ENCODE measurements around the gene CHST8. TPM values are rescaled to one million over a fixed set of nuclear protein-coding genes. Genes with fewer than 3 reads are reported as not detected.

The CHST8 gene
- polyA plus RNA-seq, 1 experiment, result not detected

DNA sequence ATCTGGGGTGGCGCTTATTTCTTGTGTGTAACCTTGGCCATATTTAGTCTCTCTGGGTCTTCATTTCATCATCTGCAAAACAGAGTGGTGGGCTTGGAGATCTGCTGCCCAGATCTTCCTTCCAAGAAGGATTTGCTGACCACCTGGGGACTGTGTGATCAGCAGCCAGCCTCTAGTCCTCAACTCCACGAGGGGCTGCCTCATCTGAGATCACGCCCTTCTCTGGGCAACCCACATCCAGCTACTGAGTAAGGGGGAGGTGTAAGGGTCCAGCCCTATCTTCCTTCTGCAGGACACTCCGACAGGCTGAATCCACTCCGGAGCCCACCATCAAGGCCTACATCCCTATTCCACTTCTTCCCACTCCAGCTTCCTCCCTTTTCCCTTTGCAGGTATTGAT, 57.9 kb downstream of the CHST8 start:
- POLR2A ChIA-PET, result no interaction called here
- CTCF ChIA-PET, result no interaction called here
- Histone ChIP-seq H3K27me3 (ENCODE audit: control insufficient read depth, insufficient read depth, low read length) (no peaks in the 10 kb centered on the region), H3K4me3 (ENCODE audit: low read depth, low read length) (no peak overlapping the region), H3K9me3 (ENCODE audit: control insufficient read depth, insufficient read depth, low read length) (no peaks in the 10 kb centered on the region; the same call in 1 of the 2 replicates), H3K27ac (ENCODE audit: low read depth, low read length) (no peak overlapping the region)
- TF ChIP-seq, protein P1, sequence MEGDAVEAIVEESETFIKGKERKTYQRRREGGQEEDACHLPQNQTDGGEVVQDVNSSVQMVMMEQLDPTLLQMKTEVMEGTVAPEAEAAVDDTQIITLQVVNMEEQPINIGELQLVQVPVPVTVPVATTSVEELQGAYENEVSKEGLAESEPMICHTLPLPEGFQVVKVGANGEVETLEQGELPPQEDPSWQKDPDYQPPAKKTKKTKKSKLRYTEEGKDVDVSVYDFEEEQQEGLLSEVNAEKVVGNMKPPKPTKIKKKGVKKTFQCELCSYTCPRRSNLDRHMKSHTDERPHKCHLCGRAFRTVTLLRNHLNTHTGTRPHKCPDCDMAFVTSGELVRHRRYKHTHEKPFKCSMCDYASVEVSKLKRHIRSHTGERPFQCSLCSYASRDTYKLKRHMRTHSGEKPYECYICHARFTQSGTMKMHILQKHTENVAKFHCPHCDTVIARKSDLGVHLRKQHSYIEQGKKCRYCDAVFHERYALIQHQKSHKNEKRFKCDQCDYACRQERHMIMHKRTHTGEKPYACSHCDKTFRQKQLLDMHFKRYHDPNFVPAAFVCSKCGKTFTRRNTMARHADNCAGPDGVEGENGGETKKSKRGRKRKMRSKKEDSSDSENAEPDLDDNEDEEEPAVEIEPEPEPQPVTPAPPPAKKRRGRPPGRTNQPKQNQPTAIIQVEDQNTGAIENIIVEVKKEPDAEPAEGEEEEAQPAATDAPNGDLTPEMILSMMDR (IDR thresholded peaks at IDR 0.05; ENCODE audit: low read depth, low read length), result no peak
- DNase-seq (ENCODE audit: low read depth, low spot score), result no peak

DNA sequence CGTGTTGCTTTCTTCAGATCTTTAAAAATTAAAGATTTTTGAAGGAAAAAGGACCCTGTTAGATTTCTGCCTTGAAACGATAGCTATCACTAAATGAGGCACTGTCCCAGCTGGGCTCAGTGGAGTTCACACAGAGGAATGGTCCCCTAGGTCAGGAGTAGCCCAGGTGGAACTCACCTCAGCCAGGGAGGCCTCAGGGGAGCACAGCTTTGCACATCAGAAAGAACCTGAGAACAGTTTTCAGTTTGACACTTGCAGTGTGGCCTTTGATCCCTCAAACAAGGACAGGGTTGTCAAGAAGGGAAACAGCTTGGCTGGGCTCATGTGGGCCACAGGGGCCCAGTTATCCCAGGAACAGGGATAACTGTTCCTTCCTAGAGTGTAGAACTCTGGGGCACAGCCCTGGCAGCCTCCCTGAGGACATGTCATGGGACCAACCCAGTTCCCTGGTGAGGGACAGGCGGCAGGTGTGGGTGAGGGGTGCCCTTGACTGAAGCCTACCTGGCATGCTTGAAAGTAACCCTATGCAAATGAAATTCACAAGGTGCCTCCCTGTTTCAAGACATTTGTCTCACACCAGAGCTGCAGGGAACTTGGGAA, 59.4 kb downstream of the CHST8 start:
- Histone ChIP-seq H3K27ac (ENCODE audit: low read depth, low read length) (no peak overlapping the region), H3K9me3 (ENCODE audit: control insufficient read depth, insufficient read depth, low read length) (no peaks in the 10 kb centered on the region; the same call in 1 of the 2 replicates), H3K4me3 (ENCODE audit: low read depth, low read length) (no peak overlapping the region), H3K27me3 (ENCODE audit: control insufficient read depth, insufficient read depth, low read length) (peaks cover 5% of the 10 kb centered on the region)
- ChIA-PET CTCF (no interaction called here), POLR2A (no interaction called here)
- DNase-seq (ENCODE audit: low read depth, low spot score), result no peak
- TF ChIP-seq, protein P1 (IDR thresholded peaks at IDR 0.05; ENCODE audit: low read depth, low read length), result no peak

DNA sequence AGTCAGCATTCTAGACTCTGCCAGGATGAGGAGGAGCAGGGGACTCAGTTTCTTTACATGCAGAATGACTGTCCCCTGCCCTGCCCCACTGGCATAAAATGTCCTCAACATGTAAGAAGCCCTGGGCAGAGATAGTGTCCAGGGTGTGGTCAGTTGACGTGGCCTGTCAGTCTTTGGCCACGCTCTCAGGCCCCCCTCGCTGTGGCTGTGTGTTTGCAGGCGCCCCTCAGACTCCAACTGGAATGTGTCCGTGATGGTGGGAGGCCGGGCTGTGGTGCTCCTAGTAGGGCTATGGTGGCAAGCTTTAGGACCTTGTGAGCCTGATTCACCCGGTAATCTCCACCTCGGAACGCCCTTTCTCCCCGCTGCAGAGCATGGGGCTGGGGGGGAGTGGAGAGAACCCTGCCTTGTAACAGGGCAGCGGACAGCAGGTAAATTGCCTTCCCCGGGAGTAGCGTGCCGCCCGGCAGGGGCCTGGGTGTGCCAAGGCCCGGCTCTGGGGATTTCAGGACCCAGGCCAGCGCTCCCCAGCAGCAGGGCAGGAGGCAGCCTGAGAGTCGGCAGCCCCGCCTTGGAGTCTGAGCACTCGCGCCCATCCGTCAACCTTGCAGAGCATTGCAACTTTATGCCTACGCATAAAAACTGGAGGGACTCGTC, 62.3 kb downstream of the CHST8 start:
- CTCF ChIA-PET, result interaction anchor here (0.6 kb wide), 1 partner anchor 335 kb away, joined by 7 read pairs; no protein-coding TSS in a partner anchor
- Histone ChIP-seq H3K9me3 (ENCODE audit: control insufficient read depth, insufficient read depth, low read length) (no peaks in the 10 kb centered on the region; the same call in 1 of the 2 replicates), H3K27me3 (ENCODE audit: control insufficient read depth, insufficient read depth, low read length) (peaks cover 5% of the 10 kb centered on the region), H3K4me3 (ENCODE audit: low read depth, low read length) (no peak overlapping the region), H3K27ac (ENCODE audit: low read depth, low read length) (no peak overlapping the region)
- peak; percentile 6 for DNase-seq (ENCODE audit: low read depth, low spot score)
- TF ChIP-seq, protein P1 (IDR thresholded peaks at IDR 0.05; ENCODE audit: low read depth, low read length), result no peak
- POLR2A ChIA-PET, result no interaction called here

DNA sequence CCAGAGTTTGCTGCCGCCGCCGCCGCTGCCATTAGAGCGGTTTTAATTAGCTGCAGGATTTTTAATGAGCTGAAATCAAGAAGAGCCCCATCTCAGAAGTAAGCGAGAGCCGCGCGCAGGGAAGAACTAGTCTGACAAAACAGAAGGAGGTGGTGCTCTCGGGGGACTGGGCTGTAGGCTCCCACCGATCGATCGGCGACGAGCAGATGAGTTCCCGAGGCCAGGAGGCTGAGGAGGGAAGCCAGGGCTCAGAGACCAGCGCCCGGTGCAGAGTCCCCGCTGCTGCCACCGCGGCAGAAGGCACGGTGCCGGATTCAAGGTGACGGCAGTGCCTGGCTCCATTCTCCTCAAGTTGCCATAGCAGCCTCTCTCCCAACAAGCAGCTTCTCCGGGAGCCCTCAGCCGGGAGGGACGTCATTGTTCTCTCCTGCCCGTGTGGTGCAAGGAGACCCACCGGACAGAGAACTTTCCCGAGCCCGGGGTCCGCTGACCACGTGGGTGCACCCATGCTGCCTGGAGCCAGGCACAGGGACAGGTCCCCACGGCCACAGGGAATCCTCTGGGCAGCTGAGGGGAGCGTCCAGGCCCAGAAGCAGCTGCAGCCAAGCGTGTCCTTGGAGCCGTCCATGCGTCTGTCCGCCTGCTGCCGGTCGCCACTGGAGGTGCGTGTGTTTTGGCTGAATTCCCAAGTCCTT, 62.9 kb downstream of the CHST8 start:
- no peak for DNase-seq (ENCODE audit: low read depth, low spot score)
- ChIA-PET POLR2A (no interaction called here), CTCF (no interaction called here)
- Histone ChIP-seq H3K4me3 (ENCODE audit: low read depth, low read length) (no peak overlapping the region), H3K27ac (ENCODE audit: low read depth, low read length) (no peak overlapping the region), H3K9me3 (ENCODE audit: control insufficient read depth, insufficient read depth, low read length) (no peaks in the 10 kb centered on the region; the same call in 1 of the 2 replicates), H3K27me3 (ENCODE audit: control insufficient read depth, insufficient read depth, low read length) (peaks cover 5% of the 10 kb centered on the region)
- TF ChIP-seq, protein P1 (IDR thresholded peaks at IDR 0.05; ENCODE audit: low read depth, low read length), result no peak

DNA sequence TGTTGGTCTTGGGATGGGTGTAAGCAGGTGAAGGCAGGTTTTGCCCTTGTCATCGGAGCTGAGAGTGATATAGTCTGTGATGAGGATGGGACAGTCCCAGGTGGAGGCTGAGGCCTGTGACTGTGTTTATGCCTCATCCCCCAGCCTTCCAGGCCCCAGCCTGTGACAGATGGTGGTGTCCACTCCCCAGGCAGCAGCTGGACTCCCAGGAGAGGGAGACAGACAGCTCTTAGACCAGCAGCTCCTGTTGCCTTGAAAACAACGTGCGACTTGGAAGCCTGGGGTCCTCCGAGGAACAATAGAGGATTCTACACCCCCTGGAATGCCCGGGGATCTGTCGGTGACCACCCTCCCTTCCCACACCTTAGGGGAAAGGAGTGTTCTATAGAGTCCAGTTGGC, 63.8 kb downstream of the CHST8 start:
- TF ChIP-seq, protein P1 (IDR thresholded peaks at IDR 0.05; ENCODE audit: low read depth, low read length), result no peak
- DNase-seq (ENCODE audit: low read depth, low spot score), result no peak
- POLR2A ChIA-PET, result no interaction called here
- CTCF ChIA-PET, result no interaction called here
- H3K4me3 ChIP-seq (ENCODE audit: low read depth, low read length), result no peak overlapping the region
- H3K9me3 ChIP-seq (ENCODE audit: control insufficient read depth, insufficient read depth, low read length), result no peaks in the 10 kb centered on the region; the same call in 1 of the 2 replicates
- H3K27ac ChIP-seq (ENCODE audit: low read depth, low read length), result no peak overlapping the region
- H3K27me3 ChIP-seq (ENCODE audit: control insufficient read depth, insufficient read depth, low read length), result peaks cover 5% of the 10 kb centered on the region

Measured in AG04450 (cell line).